Liver (tissue), 9 donors: Measurements from ENCODE around the gene FGFRL1. TPM values are rescaled to one million over a fixed set of nuclear protein-coding genes. Genes with fewer than 3 reads are reported as not detected.
A peak's percentile ranks its signal among the peaks of the same experiment; 100 is the strongest.

Experiments
- DNase-seq: peaks from one replicate; pipeline ENCODE4 v3.0.0-alpha.2; 2017; ENCODE audit warnings: low spot score
- H3K27ac ChIP-seq, 2 donors: one replicate each; pipeline ENCODE4 v1.7.0; 2013; ENCODE audit warnings: inconsistent platforms in 2 of 2, low read length in 2 of 2, control low read depth in 1 of 2, low read depth in 1 of 2, mild to moderate bottlenecking in 1 of 2
- H3K27me3 ChIP-seq, 4 donors: one replicate each; pipeline versions ENCODE4 v1.6.1 to v1.7.0; 2013; ENCODE audit warnings: low read length in 3 of 4, inconsistent platforms in 1 of 4, mild to moderate bottlenecking in 1 of 4, moderate library complexity in 1 of 4; ENCODE audit not compliant: control insufficient read depth in 4 of 4, insufficient read depth in 4 of 4
- H3K36me3 ChIP-seq, 4 donors: one replicate each; pipeline versions ENCODE4 v1.6.1 to v1.7.0; 2013; ENCODE audit warnings: low read length in 3 of 4, mild to moderate bottlenecking in 3 of 4, low read depth in 1 of 4, moderate library complexity in 1 of 4; ENCODE audit not compliant: control insufficient read depth in 4 of 4, insufficient read depth in 3 of 4
- H3K4me1 ChIP-seq, 4 donors: one replicate each; pipeline versions ENCODE4 v1.6.1 to v1.7.0; 2013; ENCODE audit warnings: low read length in 3 of 4, mild to moderate bottlenecking in 3 of 4, moderate library complexity in 1 of 4; ENCODE audit not compliant: control insufficient read depth in 4 of 4, insufficient read depth in 4 of 4
- H3K4me3 ChIP-seq, 3 donors: one replicate each; pipeline versions ENCODE4 v1.6.1 to v1.7.0; 2013; ENCODE audit warnings: low read length in 3 of 3, control low read depth in 1 of 3, low read depth in 1 of 3, mild to moderate bottlenecking in 1 of 3
- H3K9ac ChIP-seq, 2 donors: one replicate each; pipeline ENCODE4 v1.7.0; 2013; ENCODE audit warnings: low read length in 2 of 2, mild to moderate bottlenecking in 2 of 2, moderate library complexity in 2 of 2, control low read depth in 1 of 2, low read depth in 1 of 2
- H3K9me3 ChIP-seq, 4 donors: one replicate each; pipeline versions ENCODE4 v1.6.1 to v1.7.0; 2013; ENCODE audit warnings: low read length in 3 of 4; ENCODE audit not compliant: control insufficient read depth in 4 of 4
- ATF3 ChIP-seq: IDR thresholded peaks from 2 replicates; pipeline ENCODE4 v1.6.1; 2016; ENCODE audit warnings: antibody characterized with exemption
- CTCF ChIP-seq: fragments of 150-350 bp; IDR thresholded peaks from 2 replicates; pipeline ENCODE4 v1.5.1; 2017; ENCODE audit warnings: improper control_type of control experiment, low read depth, low read length; ENCODE audit not compliant: missing input control
- EGR1 ChIP-seq, 2 donors: IDR thresholded peaks; 2 replicates each; pipeline ENCODE4 v1.6.1; 2016 to 2018; ENCODE audit warnings: antibody characterized with exemption in 2 of 2, low read depth in 2 of 2
- FOXA1 ChIP-seq: IDR thresholded peaks from 2 replicates; pipeline ENCODE4 v1.6.1; 2016; ENCODE audit warnings: antibody characterized with exemption
- FOXA2 ChIP-seq: IDR thresholded peaks from 2 replicates; pipeline ENCODE4 v1.6.1; 2016; ENCODE audit warnings: antibody characterized with exemption
- GABPA ChIP-seq, 2 donors: IDR thresholded peaks in 1 of 2; conservative IDR thresholded peaks in 1 of 2; 2 replicates each; pipeline ENCODE4 v1.6.1; 2016; ENCODE audit warnings: antibody characterized with exemption in 2 of 2, mild to moderate bottlenecking in 1 of 2, moderate library complexity in 1 of 2
- HNF4A ChIP-seq, 2 donors: conservative IDR thresholded peaks; 2 replicates each; pipeline ENCODE4 v1.6.1; 2016; ENCODE audit warnings: antibody characterized with exemption in 2 of 2, mild to moderate bottlenecking in 2 of 2
- HNF4G ChIP-seq: IDR thresholded peaks from 2 replicates; pipeline ENCODE4 v1.6.1; 2016; ENCODE audit warnings: antibody characterized with exemption
- JUND ChIP-seq, 2 donors: IDR thresholded peaks; 2 replicates each; pipeline ENCODE4 v1.6.1; 2016; ENCODE audit warnings: antibody characterized with exemption in 2 of 2
- MAX ChIP-seq: IDR thresholded peaks from 2 replicates; pipeline ENCODE4 v1.6.1; 2016; ENCODE audit warnings: antibody characterized with exemption
- NR2F2 ChIP-seq: IDR thresholded peaks from 2 replicates; pipeline ENCODE4 v1.6.1; 2016; ENCODE audit warnings: antibody characterized with exemption
- RAD21 ChIP-seq, 2 donors: IDR thresholded peaks; 2 replicates each; pipeline ENCODE4 v1.6.1; 2016; ENCODE audit warnings: antibody characterized with exemption in 2 of 2, mild to moderate bottlenecking in 2 of 2
- REST ChIP-seq: IDR thresholded peaks from 2 replicates; pipeline ENCODE4 v1.6.1; 2016; ENCODE audit warnings: antibody characterized with exemption, mild to moderate bottlenecking
- RXRA ChIP-seq, 2 donors: IDR thresholded peaks; 2 replicates each; pipeline ENCODE4 v1.6.1; 2017 to 2018; ENCODE audit warnings: antibody characterized with exemption in 2 of 2, mild to moderate bottlenecking in 1 of 2
- SP1 ChIP-seq: IDR thresholded peaks from 2 replicates; pipeline ENCODE4 v1.6.1; 2018; ENCODE audit warnings: antibody characterized with exemption, mild to moderate bottlenecking
- TAF1 ChIP-seq: conservative IDR thresholded peaks from 2 replicates; pipeline ENCODE4 v1.6.1; 2016; ENCODE audit warnings: antibody characterized with exemption, mild to moderate bottlenecking
- YY1 ChIP-seq: IDR thresholded peaks from 2 replicates; pipeline ENCODE4 v1.6.1; 2016; ENCODE audit warnings: antibody characterized with exemption, mild to moderate bottlenecking
- ZBTB33 ChIP-seq: IDR thresholded peaks from 2 replicates; pipeline ENCODE4 v1.6.1; 2016; ENCODE audit warnings: antibody characterized with exemption
- WGBS: extraction: QIAGEN DNeasy Blood & Tissue Kit; methylation state at CpG from one replicate; pipeline ENCODE4 v1.1.7; 2013; 5-methylcytosine and 5-hydroxymethylcytosine counted together
- polyA plus RNA-seq, 2 donors: library from polyadenylated mRNA; stranded (reverse) in 1 of 2; unstranded in 1 of 2; fragments of 200-250 nt in 1 of 2; fragments of >200 nt in 1 of 2; fragmentation: Nextera tagmentation in 1 of 2; extraction: Ambion mirVana in 1 of 2; gene quantifications; one replicate each; pipeline versions ENCODE4 v1.2.1 to v1.2.3, GENCODE V29; 2013 to 2015
- total RNA-seq, 2 donors: library from RNA; depleted of rRNA; stranded (reverse); fragments of >200 nt; gene quantifications; one replicate each; pipeline ENCODE4 v1.2.3, GENCODE V29; 2014
- donor health status: healthy.
- donor health status: healthy.
- donor health status: healthy.
- donor health status: healthy.
- donor health status: healthy.

Gene FGFRL1
- total and polyA plus RNA-seq, 4 donors = 14.2 to 49.1 (median 22.4) TPM

GRCh38 chr4:997375-998071 is 13.9 kb upstream of the FGFRL1 start:
- Histone ChIP-seq H3K4me3 (peak overlapping the region in 1 of 3 donors; percentile 44), H3K9me3 (no peaks in the 10 kb centered on the region), H3K4me1 (peaks cover 3 to 27% (median 19%) of the 10 kb centered on the region in 4 donors), H3K27ac (no peak overlapping the region), H3K36me3 (no peaks in the 10 kb centered on the region), H3K27me3 (no peaks in the 10 kb centered on the region), H3K9ac (no peak overlapping the region)
- DNase-seq = no peak
- no peak for TF ChIP-seq ZBTB33
- TF ChIP-seq TAF1 = no peak
- TF ChIP-seq RXRA (IDR thresholded peaks at IDR 0.05) = no peak
- TF ChIP-seq MAX = no peak
- no peak for TF ChIP-seq HNF4G
- no peak for TF ChIP-seq FOXA2
- no peak for TF ChIP-seq YY1
- TF ChIP-seq FOXA1 = no peak
- no peak for TF ChIP-seq GABPA (IDR thresholded peaks at IDR 0.05 in 1 of 2, conservative IDR thresholded peaks at IDR 0.05 in 1 of 2)
- TF ChIP-seq EGR1 (IDR thresholded peaks at IDR 0.05; ENCODE audit: low read depth in 2 of 2) = no peak
- TF ChIP-seq JUND (IDR thresholded peaks at IDR 0.05) = no peak
- no peak for TF ChIP-seq NR2F2
- no peak for TF ChIP-seq SP1
- TF ChIP-seq HNF4A (conservative IDR thresholded peaks at IDR 0.05) = no peak
- TF ChIP-seq CTCF = no peak
- TF ChIP-seq REST = no peak
- no peak for TF ChIP-seq RAD21 (IDR thresholded peaks at IDR 0.05)
- no peak for TF ChIP-seq ATF3
- 5% methylated on average over 68 of the region's 68 CpGs for WGBS
